CD14-positive monocyte (primary cell): Measurements from ENCODE around the gene LMTK2. TPM values are rescaled to one million over a fixed set of nuclear protein-coding genes. Genes with fewer than 3 reads are reported as not detected.

Source experiments
- DNase-seq, 3 donors: peaks; one replicate each; pipeline ENCODE4 v3.0.0-alpha.2; 2011 to 2022
- H2AFZ ChIP-seq: 2 replicates; pipeline ENCODE4 v1.6.0; 2012; ENCODE audit warnings: mild to moderate bottlenecking, low read depth, low read length, inconsistent platforms; ENCODE audit not compliant: insufficient read depth, poor library complexity, severe bottlenecking
- H3K27ac ChIP-seq, 2 donors: 1 replicate in 1 of 2; 2 replicates in 1 of 2; pipeline ENCODE4 v1.5.1; 2012 to 2013; ENCODE audit warnings: low read length in 2 of 2, control low read depth in 1 of 2, inconsistent platforms in 1 of 2, low read depth in 1 of 2, mild to moderate bottlenecking in 1 of 2
- H3K27me3 ChIP-seq, 2 donors: one replicate each; pipeline versions ENCODE4 v1.6.0 to v1.6.1; 2011 to 2013; ENCODE audit warnings: low read length in 2 of 2; ENCODE audit not compliant: control insufficient read depth in 2 of 2, insufficient read depth in 2 of 2
- H3K36me3 ChIP-seq, 2 donors: replicated peaks in 1 of 2; 1 replicate in 1 of 2; 2 replicates in 1 of 2; pipeline versions ENCODE4 v1.5.1 to v1.6.1; 2012 to 2013; ENCODE audit warnings: low read length in 2 of 2, control low read depth in 1 of 2, inconsistent platforms in 1 of 2, mild to moderate bottlenecking in 1 of 2; ENCODE audit not compliant: insufficient read depth in 2 of 2, control insufficient read depth in 1 of 2
- H3K4me1 ChIP-seq, 2 donors: 1 replicate in 1 of 2; 2 replicates in 1 of 2; pipeline versions ENCODE4 v1.5.1 to v1.6.1; 2012 to 2013; ENCODE audit warnings: low read length in 2 of 2, control low read depth in 1 of 2, inconsistent platforms in 1 of 2, mild to moderate bottlenecking in 1 of 2, moderate library complexity in 1 of 2; ENCODE audit not compliant: insufficient read depth in 2 of 2, control insufficient read depth in 1 of 2
- H3K4me2 ChIP-seq: replicated peaks from 2 replicates; pipeline ENCODE3; 2012; ENCODE audit warnings: low read length, moderate library complexity, mild to moderate bottlenecking; ENCODE audit not compliant: poor library complexity, severe bottlenecking; ENCODE audit errors: extremely low read depth
- H3K4me3 ChIP-seq, 3 experiments: fragments of 200-600 bp in 1 of 3; sonication (generic) in 1 of 3; replicated peaks in 1 of 3; 1 replicate in 2 of 3; 2 replicates in 1 of 3; pipeline ENCODE4 v1.5.1; 2011 to 2013; ENCODE audit warnings: low read length in 3 of 3, mild to moderate bottlenecking in 3 of 3, control low read depth in 2 of 3, low read depth in 2 of 3, inconsistent platforms in 1 of 3, moderate library complexity in 1 of 3
- H3K79me2 ChIP-seq: 2 replicates; pipeline ENCODE4 v1.6.0; 2012; ENCODE audit warnings: mild to moderate bottlenecking, control low read depth, inconsistent platforms, low read length, moderate library complexity; ENCODE audit not compliant: insufficient read depth
- H3K9ac ChIP-seq: 2 replicates; pipeline ENCODE4 v1.6.0; 2017; ENCODE audit warnings: low read length, mild to moderate bottlenecking; ENCODE audit not compliant: insufficient read depth, poor library complexity, severe bottlenecking
- H3K9me3 ChIP-seq, 2 donors: replicated peaks in 1 of 2; 1 replicate in 1 of 2; 2 replicates in 1 of 2; pipeline versions ENCODE4 v1.5.1 to v1.6.1; 2012 to 2013; ENCODE audit warnings: low read length in 2 of 2, control low read depth in 1 of 2; ENCODE audit not compliant: control insufficient read depth in 1 of 2, insufficient read depth in 1 of 2
- H4K20me1 ChIP-seq: 2 replicates; pipeline ENCODE4 v1.6.0; 2012; ENCODE audit warnings: mild to moderate bottlenecking, low read length, control low read depth, moderate library complexity; ENCODE audit not compliant: insufficient read depth
- H3K27ac Mint-ChIP-seq, 7 donors: one replicate each; pipeline ENCODE4 v1.8.0; 2020; ENCODE audit warnings: mild to moderate bottlenecking in 7 of 7, mixed read lengths in 7 of 7, moderate library complexity in 6 of 7, inconsistent platforms in 2 of 7
- H3K27me3 Mint-ChIP-seq, 3 donors: one replicate each; pipeline ENCODE4 v1.8.0; 2021 to 2022; ENCODE audit warnings: low read depth in 3 of 3, mild to moderate bottlenecking in 3 of 3, mixed read lengths in 3 of 3, moderate library complexity in 3 of 3, inconsistent platforms in 1 of 3
- H3K36me3 Mint-ChIP-seq, 2 donors: one replicate each; pipeline ENCODE4 v1.8.0; 2020; ENCODE audit warnings: mixed read lengths in 2 of 2, inconsistent platforms in 1 of 2, mild to moderate bottlenecking in 1 of 2
- H3K4me1 Mint-ChIP-seq: one replicate; pipeline ENCODE4 v1.8.0; 2020; ENCODE audit warnings: mild to moderate bottlenecking, mixed read lengths
- H3K4me3 Mint-ChIP-seq, 2 donors: one replicate each; pipeline ENCODE4 v1.8.0; 2020; ENCODE audit warnings: mild to moderate bottlenecking in 2 of 2, mixed read lengths in 2 of 2, moderate library complexity in 1 of 2
- H3K9me3 Mint-ChIP-seq, 7 donors: one replicate each; pipeline ENCODE4 v1.8.0; 2020 to 2022; ENCODE audit warnings: mixed read lengths in 7 of 7, mild to moderate bottlenecking in 6 of 7, moderate library complexity in 6 of 7, inconsistent platforms in 2 of 7
- WGBS: methylation state at CpG from one replicate; pipeline ENCODE4 v1.1.5; 2013; ENCODE audit warnings: missing lambda C conversion rate; ENCODE audit not compliant: insufficient coverage; 5-methylcytosine and 5-hydroxymethylcytosine counted together
- intact Hi-C, 2 donors: fragments of 100-400 bp; cut with micrococcal nuclease; formaldehyde crosslinking; loops; one replicate each; pipeline versions ENCODE4 v1.15.0 to v1.15.1; 2023
- polyA plus RNA-seq, 3 donors: library from polyadenylated mRNA; depleted of rRNA in 1 of 3; unstranded in 2 of 3; stranded (reverse) in 1 of 3; fragments of 300-500 nt in 2 of 3; fragments of >200 nt in 1 of 3; fragmentation: Illumina TruSeq in 2 of 3; gene quantifications; 1 replicate in 2 of 3; 2 replicates in 1 of 3; pipeline ENCODE4 v1.2.3, GENCODE V29; 2012 to 2021
- TF ChIP-seq, protein P1 (sequence below): fragments of 200-600 bp; IDR thresholded peaks from one replicate; pipeline ENCODE4 v1.8.0; 2022; ENCODE audit warnings: antibody characterized with exemption, mild to moderate bottlenecking

The LMTK2 gene
- polyA plus RNA-seq, 3 donors, result 1.7 to 9.2 (median 1.8) TPM

DNA sequence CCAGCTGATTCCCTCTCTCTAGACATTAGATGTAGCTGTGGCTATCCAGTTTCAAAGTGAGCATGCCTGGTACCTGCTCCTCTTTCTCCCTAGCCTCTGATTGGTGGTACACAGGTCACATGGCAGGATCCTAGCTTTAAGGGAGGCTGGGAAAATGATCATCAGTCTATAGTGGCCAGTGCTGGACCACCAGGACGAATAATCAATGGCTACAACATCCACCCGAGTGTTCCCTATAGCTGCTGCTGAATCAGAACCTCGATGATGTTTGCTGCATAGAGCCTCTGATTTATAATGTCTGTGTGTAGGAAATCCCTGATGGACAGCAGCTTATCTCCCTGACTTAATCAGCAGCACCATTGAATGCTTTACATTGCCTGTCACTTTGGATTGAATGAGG lies 28.9 kb upstream of the LMTK2 start:
- Histone ChIP-seq H3K36me3 (no peaks in the 10 kb centered on the region), H3K9ac (no peak overlapping the region), H3K4me3 (no peak overlapping the region), H3K9me3 (peaks cover 0 to 7% of the 10 kb centered on the region in 2 donors), H4K20me1 (no peaks in the 10 kb centered on the region), H3K4me1 (no peaks in the 10 kb centered on the region), H3K4me2 (no peak overlapping the region), H3K27ac (no peak overlapping the region), H2AFZ (no peak overlapping the region), H3K79me2 (no peaks in the 10 kb centered on the region), H3K27me3 (no peaks in the 10 kb centered on the region)
- no peak for DNase-seq
- WGBS, result 100% methylated on average over 1 of the region's 3 CpGs
- no peaks in the 10 kb centered on the region for H3K36me3 Mint-ChIP-seq
- H3K9me3 Mint-ChIP-seq, result peaks cover 0 to 8% (median 4%) of the 10 kb centered on the region in 7 donors
- intact Hi-C loops, result no loop called here
- peaks cover 5 to 26% (median 13%) of the 10 kb centered on the region in 3 donors for H3K27me3 Mint-ChIP-seq
- H3K27ac Mint-ChIP-seq, result no peak overlapping the region
- peaks cover 3% of the 10 kb centered on the region for H3K4me1 Mint-ChIP-seq
- no peak overlapping the region for H3K4me3 Mint-ChIP-seq
- TF ChIP-seq, protein P1, sequence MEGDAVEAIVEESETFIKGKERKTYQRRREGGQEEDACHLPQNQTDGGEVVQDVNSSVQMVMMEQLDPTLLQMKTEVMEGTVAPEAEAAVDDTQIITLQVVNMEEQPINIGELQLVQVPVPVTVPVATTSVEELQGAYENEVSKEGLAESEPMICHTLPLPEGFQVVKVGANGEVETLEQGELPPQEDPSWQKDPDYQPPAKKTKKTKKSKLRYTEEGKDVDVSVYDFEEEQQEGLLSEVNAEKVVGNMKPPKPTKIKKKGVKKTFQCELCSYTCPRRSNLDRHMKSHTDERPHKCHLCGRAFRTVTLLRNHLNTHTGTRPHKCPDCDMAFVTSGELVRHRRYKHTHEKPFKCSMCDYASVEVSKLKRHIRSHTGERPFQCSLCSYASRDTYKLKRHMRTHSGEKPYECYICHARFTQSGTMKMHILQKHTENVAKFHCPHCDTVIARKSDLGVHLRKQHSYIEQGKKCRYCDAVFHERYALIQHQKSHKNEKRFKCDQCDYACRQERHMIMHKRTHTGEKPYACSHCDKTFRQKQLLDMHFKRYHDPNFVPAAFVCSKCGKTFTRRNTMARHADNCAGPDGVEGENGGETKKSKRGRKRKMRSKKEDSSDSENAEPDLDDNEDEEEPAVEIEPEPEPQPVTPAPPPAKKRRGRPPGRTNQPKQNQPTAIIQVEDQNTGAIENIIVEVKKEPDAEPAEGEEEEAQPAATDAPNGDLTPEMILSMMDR, result no peak

GRCh38 chr7:98078197-98078870 lies 28.3 kb upstream of the LMTK2 start:
- Histone ChIP-seq H3K4me2 (no peak overlapping the region), H3K4me1 (no peaks in the 10 kb centered on the region), H3K36me3 (no peaks in the 10 kb centered on the region), H3K9me3 (peaks cover 0 to 7% of the 10 kb centered on the region in 2 donors), H3K27me3 (no peaks in the 10 kb centered on the region), H3K4me3 (no peak overlapping the region), H3K27ac (no peak overlapping the region), H3K79me2 (no peaks in the 10 kb centered on the region), H3K9ac (no peak overlapping the region), H4K20me1 (no peaks in the 10 kb centered on the region), H2AFZ (no peak overlapping the region)
- TF ChIP-seq, protein P1, result no peak
- Mint-ChIP-seq H3K36me3 (no peaks in the 10 kb centered on the region), H3K4me3 (no peak overlapping the region), H3K27ac (no peak overlapping the region), H3K4me1 (peaks cover 3% of the 10 kb centered on the region), H3K27me3 (peaks cover 8 to 27% (median 14%) of the 10 kb centered on the region in 3 donors), H3K9me3 (peaks cover 0 to 8% (median 4%) of the 10 kb centered on the region in 7 donors)
- intact Hi-C loops, result no loop called here
- WGBS, result 85% methylated on average over 7 of the region's 11 CpGs
- DNase-seq, result no peak
